HG02840 (cell line): ENCODE results near the gene CA11.
"Not testable (repeated sequence)": the region's sequence is repeated elsewhere in the genome, so short reads cannot be mapped to it uniquely, and the experiment has no call there.

Experiments used
- ATAC-seq: cut with Tn5 transposase; IDR thresholded peaks from one replicate; pipeline ENCODE4 v1.9.1; 2021; ENCODE audit warnings: mild to moderate bottlenecking, moderate library complexity, moderate number of reproducible peaks; ENCODE audit not compliant: unreplicated experiment, low FRiP score

The CA11 gene

GRCh38 chr19:48644839-48645619, 958 bp downstream of the CA11 start:
- no peak for ATAC-seq

- no peak for ATAC-seq
Observed at GRCh38 chr19:48644355-48644754, 1.6 kb downstream of the CA11 start.

- ATAC-seq = no peak
Observed at GRCh38 chr19:48642862-48643261, 3.1 kb downstream of the CA11 start.

GRCh38 chr19:48641850-48642249, 4.1 kb downstream of the CA11 start:
- no peak for ATAC-seq

- ATAC-seq = no peak
Observed at GRCh38 chr19:48639483-48640375, 6.3 kb downstream of the CA11 start.

GRCh38 chr19:48638831-48639381, 7.1 kb downstream of the CA11 start:
- no peak for ATAC-seq

GRCh38 chr19:48637948-48638830, 7.8 kb downstream of the CA11 start:
- ATAC-seq = peak; percentile 6

GRCh38 chr19:48637449-48637947, 8.5 kb downstream of the CA11 start:
- peak; percentile 66 for ATAC-seq

GRCh38 chr19:48636859-48637448, 9.0 kb downstream of the CA11 start, which contains the start of gene DBP:
DBP (minus strand) TSS chr19:48637379; CDS start chr19:48636994, 385 bp downstream.
- no peak for ATAC-seq

- ATAC-seq = no peak
Observed at GRCh38 chr19:48635966-48636858, 9.8 kb downstream of the CA11 start.

- no peak for ATAC-seq
Observed at GRCh38 chr19:48635263-48635965, 10.6 kb downstream of the CA11 start.

- ATAC-seq = peak; percentile 32
Observed at GRCh38 chr19:48634424-48635262, 11.3 kb downstream of the CA11 start.

GRCh38 chr19:48634036-48634342, 12.0 kb downstream of the CA11 start:
- ATAC-seq = no peak

GRCh38 chr19:48633148-48634035, 12.6 kb downstream of the CA11 start:
- no peak for ATAC-seq

GRCh38 chr19:48632692-48633147, 13.3 kb downstream of the CA11 start:
- ATAC-seq = no peak

GRCh38 chr19:48632286-48632685, 13.7 kb downstream of the CA11 start:
- ATAC-seq = not testable (repeated sequence)
